Stimulated activated naive CD8-positive, alpha-beta T cell treated with anti-CD3 and anti-CD28 coated beads, Interleukin-15, Interleukin-2, amounts not matched to agents 100 ng/mL and 50 ng/mL, for 24 hours (primary cell): ENCODE data around the gene UBE2L5.

Experiments used
- H3K27ac Mint-ChIP-seq: one replicate; pipeline ENCODE4 v1.8.0; 2021; ENCODE audit warnings: mild to moderate bottlenecking, mixed read lengths
- H3K27me3 Mint-ChIP-seq: one replicate; pipeline ENCODE4 v1.8.0; 2021; ENCODE audit warnings: mixed read lengths
- H3K36me3 Mint-ChIP-seq: one replicate; pipeline ENCODE4 v1.8.0; 2021; ENCODE audit warnings: low read depth, mixed read lengths
- H3K4me1 Mint-ChIP-seq: one replicate; pipeline ENCODE4 v1.8.0; 2021; ENCODE audit warnings: low read depth, mixed read lengths
- H3K4me3 Mint-ChIP-seq: one replicate; pipeline ENCODE4 v1.8.0; 2021; ENCODE audit warnings: mild to moderate bottlenecking, mixed read lengths
- H3K9me3 Mint-ChIP-seq: one replicate; pipeline ENCODE4 v1.8.0; 2021; ENCODE audit warnings: mixed read lengths

Gene UBE2L5

DNA sequence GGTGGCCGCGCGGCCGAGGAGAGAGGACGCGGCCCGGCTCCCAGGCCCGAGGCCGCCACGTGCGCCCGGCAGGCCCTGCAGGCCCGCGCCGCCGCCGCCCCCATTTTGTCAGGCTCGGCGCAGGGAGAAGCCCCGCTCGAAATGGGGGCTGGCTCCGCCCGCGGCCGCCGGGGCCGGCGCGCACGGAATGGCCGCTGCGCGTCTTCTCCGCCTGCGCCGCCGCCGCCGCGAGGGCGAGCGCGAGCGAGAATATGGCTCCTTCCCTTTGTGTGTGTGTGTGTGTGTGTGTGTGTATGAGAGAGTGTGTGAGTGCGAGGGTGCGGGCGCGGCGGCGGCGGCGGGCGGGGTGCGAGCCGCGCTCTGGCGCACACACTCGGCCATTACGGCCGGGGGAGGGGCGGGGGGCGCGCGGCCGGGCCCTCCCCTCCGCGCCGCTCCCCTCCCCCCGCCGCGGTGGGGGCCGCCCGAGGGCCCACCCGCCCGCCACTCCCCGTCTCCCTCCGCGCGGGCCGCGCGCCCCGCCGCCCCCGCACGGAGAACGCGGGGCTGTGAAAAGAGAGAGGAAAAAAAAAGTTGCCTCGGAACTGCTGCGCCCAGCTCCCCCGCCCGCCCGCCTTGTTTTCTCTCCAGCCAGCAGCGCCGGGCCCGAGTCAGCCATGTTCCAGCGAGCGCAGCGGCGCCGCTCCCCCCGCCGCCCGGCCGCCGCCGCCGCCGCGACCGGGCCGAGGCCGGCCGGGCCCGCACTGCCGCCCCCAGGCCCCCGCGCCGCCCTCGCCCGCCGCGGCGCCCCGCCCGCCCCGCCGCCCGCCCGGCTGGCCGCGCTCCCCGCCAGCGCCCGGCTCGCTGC, 42.4 kb downstream of the UBE2L5 start:
- H3K27ac Mint-ChIP-seq, result peak overlapping the region; percentile 97
- H3K4me1 Mint-ChIP-seq, result peaks cover 34% of the 10 kb centered on the region
- no peaks in the 10 kb centered on the region for H3K9me3 Mint-ChIP-seq
- H3K36me3 Mint-ChIP-seq, result peaks cover 39% of the 10 kb centered on the region
- H3K27me3 Mint-ChIP-seq, result peaks cover 4% of the 10 kb centered on the region
- H3K4me3 Mint-ChIP-seq, result peak overlapping the region; percentile 93

DNA sequence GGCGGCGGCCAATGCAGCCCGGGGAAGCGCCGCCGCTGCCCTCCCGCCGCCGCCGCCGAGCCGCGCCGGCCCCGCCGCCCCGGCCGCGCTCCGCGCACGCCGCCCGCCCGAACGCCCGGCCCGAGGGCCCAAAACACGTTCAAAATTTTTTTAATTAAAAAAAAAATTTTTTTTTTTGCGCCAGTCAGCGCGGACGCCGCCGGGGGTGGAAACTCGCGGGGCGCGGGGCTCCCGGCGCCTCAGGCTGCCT, 43.0 kb downstream of the UBE2L5 start:
- Mint-ChIP-seq H3K27ac (no peak overlapping the region), H3K4me3 (no peak overlapping the region), H3K4me1 (peaks cover 34% of the 10 kb centered on the region), H3K27me3 (peaks cover 4% of the 10 kb centered on the region), H3K36me3 (peaks cover 36% of the 10 kb centered on the region), H3K9me3 (no peaks in the 10 kb centered on the region)

DNA sequence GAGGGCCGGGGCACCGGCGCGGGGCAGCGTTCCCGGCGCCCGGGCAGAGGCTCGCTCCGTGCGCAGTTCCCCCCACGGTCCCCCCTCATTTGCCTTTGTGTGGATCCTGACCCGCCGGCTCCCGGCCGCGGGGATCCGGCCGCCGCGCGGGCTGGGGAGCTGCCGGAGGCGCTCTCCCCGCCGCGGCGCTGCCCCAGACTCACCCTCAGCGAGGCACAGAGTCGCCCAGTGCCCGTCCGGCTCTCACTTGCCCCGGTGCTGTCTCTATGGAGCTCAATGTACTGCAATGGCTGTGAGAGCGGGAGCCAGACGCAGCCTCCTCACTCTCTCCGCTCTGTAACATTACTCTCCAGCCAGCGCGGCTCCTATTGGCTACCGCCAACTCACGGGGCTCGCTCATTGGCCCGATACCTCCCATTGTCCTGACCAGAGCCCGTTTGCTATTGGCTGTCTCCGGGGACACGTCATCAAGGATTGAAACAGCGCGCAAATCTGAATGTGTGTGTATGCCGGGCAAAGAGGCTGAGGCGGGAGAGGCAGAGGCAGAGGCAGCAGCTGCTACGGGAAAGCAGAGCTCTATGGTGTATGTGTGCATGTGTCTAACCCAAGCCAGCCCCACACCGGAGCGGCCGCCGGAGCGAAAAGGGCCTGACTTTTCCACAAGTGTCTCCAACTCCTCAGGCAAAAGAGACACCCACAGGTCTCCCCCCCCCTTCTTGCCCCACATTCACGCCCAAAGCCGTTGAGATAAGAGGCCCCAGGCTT, 43.5 kb downstream of the UBE2L5 start, which contains the start of gene HMGB1:
HMGB1 (minus strand) TSS at position 344 of the 765 bp plus-strand sequence. CDS start 2,256 bp downstream, outside the sequence.
- Mint-ChIP-seq H3K27me3 (peaks cover 4% of the 10 kb centered on the region), H3K4me3 (peak within 1 kb of the TSS; percentile 93), H3K4me1 (peaks cover 34% of the 10 kb centered on the region), H3K9me3 (no peaks in the 10 kb centered on the region), H3K27ac (peak within 1 kb of the TSS; percentile 99), H3K36me3 (peaks cover 36% of the 10 kb centered on the region)

DNA sequence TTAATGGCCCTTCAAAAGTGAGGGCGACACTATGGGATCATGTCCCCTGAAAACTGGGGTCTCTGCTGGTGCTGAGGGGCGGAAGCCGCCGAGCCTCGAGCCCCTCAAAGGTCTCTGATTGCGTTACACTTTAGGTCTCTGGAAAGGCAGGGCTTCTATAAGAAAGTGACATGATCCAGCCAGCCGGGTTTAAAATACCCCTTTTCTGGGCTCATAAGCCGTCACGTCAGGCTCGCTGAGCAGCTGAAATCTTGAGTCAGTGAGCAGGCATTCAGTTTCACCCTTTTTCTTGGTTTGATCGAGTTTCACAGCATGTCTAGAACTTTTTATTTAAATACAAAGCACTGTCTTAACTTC, 44.0 kb downstream of the UBE2L5 start:
- H3K4me3 Mint-ChIP-seq, result peak overlapping the region; percentile 88
- H3K27ac Mint-ChIP-seq, result peak overlapping the region; percentile 99
- H3K9me3 Mint-ChIP-seq, result no peaks in the 10 kb centered on the region
- H3K4me1 Mint-ChIP-seq, result peaks cover 32% of the 10 kb centered on the region
- H3K36me3 Mint-ChIP-seq, result peaks cover 34% of the 10 kb centered on the region
- peaks cover 4% of the 10 kb centered on the region for H3K27me3 Mint-ChIP-seq

DNA sequence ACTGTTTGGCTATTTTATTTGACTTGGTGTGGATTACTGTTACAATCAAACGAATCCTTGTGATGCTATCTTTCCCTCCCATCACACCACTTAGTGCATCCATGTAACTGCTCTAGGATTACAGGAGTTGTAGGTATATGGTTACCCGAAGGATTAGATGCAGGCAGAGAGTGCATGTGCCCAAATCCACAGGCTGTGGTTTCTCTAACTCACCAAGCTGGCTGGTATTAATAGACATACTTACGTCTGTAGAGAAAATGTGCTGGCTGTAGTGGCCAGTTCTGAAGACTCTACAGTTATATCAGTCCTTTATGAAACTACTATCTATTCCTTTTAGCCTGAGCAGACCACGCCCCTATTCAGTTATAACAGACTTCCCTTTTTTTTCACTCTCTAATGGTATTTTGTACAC, 44.6 kb downstream of the UBE2L5 start:
- Mint-ChIP-seq H3K27ac (peak overlapping the region; percentile 2), H3K36me3 (peaks cover 30% of the 10 kb centered on the region), H3K9me3 (no peaks in the 10 kb centered on the region), H3K4me1 (peaks cover 27% of the 10 kb centered on the region), H3K27me3 (peaks cover 4% of the 10 kb centered on the region), H3K4me3 (peak overlapping the region; percentile 88)

DNA sequence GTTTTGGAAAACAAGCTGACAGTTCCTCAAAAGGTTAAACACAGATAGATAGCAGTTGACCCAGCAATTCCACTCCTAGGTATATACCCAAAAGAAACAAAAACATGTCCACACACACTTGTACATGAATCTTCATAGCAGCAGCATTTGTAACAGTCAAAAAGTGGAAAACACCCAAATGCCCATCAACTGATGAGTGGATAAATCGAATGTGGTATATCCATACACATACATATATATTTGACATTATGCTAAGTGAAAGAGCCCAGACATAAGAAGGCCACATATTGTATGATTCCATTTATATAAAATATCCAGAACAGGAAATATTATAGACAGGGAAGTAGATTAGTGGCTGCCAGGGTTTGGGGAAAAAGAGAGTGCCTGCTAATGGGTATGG, 51.4 kb downstream of the UBE2L5 start:
- no peaks in the 10 kb centered on the region for H3K9me3 Mint-ChIP-seq
- H3K4me1 Mint-ChIP-seq, result no peaks in the 10 kb centered on the region
- no peak overlapping the region for H3K27ac Mint-ChIP-seq
- H3K27me3 Mint-ChIP-seq, result peaks cover 4% of the 10 kb centered on the region
- H3K36me3 Mint-ChIP-seq, result no peaks in the 10 kb centered on the region
- no peak overlapping the region for H3K4me3 Mint-ChIP-seq

DNA sequence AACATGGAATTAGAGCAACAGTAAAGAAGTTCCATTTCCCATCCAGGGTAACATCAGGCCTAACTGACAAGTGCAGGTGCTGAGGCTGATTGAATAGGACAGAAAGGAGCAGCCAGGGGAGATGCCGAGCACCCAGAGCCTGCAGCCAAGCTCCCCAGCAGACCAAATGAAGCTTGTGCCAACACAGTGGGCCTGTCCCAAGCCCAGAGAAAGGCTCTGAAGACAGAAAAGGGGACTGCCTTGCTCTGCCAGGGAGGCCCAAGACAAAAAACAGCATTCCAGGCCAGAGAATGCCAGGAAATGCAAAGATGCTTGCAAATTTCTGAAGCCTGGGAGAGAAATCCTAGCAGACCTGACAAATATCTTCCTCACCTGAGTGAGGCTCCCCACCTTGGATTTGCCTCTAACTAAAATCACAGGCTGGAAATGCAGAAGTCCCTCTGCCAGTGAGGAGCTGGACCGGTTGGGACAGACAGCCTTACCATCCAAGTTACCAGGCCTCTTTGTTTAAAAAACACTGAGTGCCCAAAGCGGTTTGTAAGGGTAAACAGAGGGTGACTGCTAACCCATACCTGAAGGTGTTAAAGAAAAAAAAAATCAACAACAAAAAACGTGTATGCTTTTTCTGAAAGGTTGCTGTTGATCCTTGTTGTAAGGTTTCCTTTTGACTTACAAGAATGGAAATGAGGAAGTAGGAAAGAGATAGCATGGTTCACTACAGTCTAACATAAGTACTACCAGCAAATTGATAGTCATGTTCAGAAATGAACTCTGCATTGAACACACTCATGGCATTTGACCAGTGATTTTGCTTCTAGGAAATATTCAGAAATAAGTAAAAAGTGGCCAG, 55.3 kb downstream of the UBE2L5 start:
- H3K9me3 Mint-ChIP-seq, result no peaks in the 10 kb centered on the region
- H3K4me1 Mint-ChIP-seq, result no peaks in the 10 kb centered on the region
- no peaks in the 10 kb centered on the region for H3K36me3 Mint-ChIP-seq
- no peak overlapping the region for H3K4me3 Mint-ChIP-seq
- no peaks in the 10 kb centered on the region for H3K27me3 Mint-ChIP-seq
- H3K27ac Mint-ChIP-seq, result no peak overlapping the region
